ENCODE data around the gene OLR1.

DNA sequence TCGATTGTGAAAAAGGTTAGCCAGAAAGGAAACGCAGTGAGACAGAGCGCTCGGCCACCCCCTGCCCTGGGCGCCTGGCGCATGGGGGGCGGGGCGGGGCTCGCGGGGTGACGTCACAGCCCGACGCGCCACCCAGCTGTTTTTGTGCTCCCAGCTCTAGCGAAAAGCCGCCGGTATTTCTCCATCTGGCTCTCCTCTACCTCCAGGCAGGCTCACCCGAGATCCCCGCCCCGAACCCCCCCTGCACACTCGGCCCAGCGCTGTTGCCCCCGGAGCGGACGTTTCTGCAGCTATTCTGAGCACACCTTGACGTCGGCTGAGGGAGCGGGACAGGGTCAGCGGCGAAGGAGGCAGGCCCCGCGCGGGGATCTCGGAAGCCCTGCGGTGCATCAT is 40.8 kb upstream of the OLR1 start, which contains the start of gene GABARAPL1:
- TF ChIP-seq, protein P1, sequence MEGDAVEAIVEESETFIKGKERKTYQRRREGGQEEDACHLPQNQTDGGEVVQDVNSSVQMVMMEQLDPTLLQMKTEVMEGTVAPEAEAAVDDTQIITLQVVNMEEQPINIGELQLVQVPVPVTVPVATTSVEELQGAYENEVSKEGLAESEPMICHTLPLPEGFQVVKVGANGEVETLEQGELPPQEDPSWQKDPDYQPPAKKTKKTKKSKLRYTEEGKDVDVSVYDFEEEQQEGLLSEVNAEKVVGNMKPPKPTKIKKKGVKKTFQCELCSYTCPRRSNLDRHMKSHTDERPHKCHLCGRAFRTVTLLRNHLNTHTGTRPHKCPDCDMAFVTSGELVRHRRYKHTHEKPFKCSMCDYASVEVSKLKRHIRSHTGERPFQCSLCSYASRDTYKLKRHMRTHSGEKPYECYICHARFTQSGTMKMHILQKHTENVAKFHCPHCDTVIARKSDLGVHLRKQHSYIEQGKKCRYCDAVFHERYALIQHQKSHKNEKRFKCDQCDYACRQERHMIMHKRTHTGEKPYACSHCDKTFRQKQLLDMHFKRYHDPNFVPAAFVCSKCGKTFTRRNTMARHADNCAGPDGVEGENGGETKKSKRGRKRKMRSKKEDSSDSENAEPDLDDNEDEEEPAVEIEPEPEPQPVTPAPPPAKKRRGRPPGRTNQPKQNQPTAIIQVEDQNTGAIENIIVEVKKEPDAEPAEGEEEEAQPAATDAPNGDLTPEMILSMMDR (IDR thresholded peaks at IDR 0.05) = no peak
- TF ChIP-seq EP300 (IDR thresholded peaks at IDR 0.05) = no peak
- peak in 1 of 2 donors; percentile 76 for TF ChIP-seq POLR2AphosphoS5 (IDR thresholded peaks at IDR 0.05)
- TF ChIP-seq POLR2A (IDR thresholded peaks at IDR 0.05; ENCODE audit: low read depth) = no peak

Measured in esophagus muscularis mucosa (tissue), 4 donors.